SK-N-SH (cell line): ENCODE data around the gene AKAP8.

Experiments
- CTCF ChIP-seq: fragments of 200-600 bp; sonication (generic); IDR thresholded peaks from 2 replicates; pipeline ENCODE4 v1.6.1; 2017; ENCODE audit warnings: antibody characterized with exemption, mild to moderate bottlenecking, moderate library complexity
- FOXJ3 ChIP-seq: sonication (generic); formaldehyde crosslinking; IDR thresholded peaks from 2 replicates; pipeline ENCODE4 v1.5.1; 2020; ENCODE audit warnings: mild to moderate bottlenecking, missing genetic modification reagents
- FOXM1 ChIP-seq: IDR thresholded peaks from 2 replicates; pipeline ENCODE4 v1.4.0; 2012; ENCODE audit warnings: low read depth, mild to moderate bottlenecking
- NRF1 ChIP-seq: IDR thresholded peaks from 2 replicates; pipeline ENCODE4 v1.6.1; 2012; ENCODE audit warnings: low read depth, mild to moderate bottlenecking, low read length
- POLR2AphosphoS5 ChIP-seq: IDR thresholded peaks from 2 replicates; pipeline ENCODE4 v1.6.1; 2012; ENCODE audit warnings: low read depth, low read length
- RAD21 ChIP-seq: IDR thresholded peaks from 2 replicates; pipeline ENCODE4 v1.6.1; 2012; ENCODE audit warnings: mild to moderate bottlenecking, low read length
- RXRA ChIP-seq: IDR thresholded peaks from 2 replicates; pipeline ENCODE4 v1.4.0; 2012; ENCODE audit warnings: low read depth, mild to moderate bottlenecking, borderline replicate concordance
- TCF12 ChIP-seq: IDR thresholded peaks from 2 replicates; pipeline ENCODE4 v1.4.0; 2012
- USF2 ChIP-seq: fragments of 150-350 bp; IDR thresholded peaks from 2 replicates; pipeline ENCODE4 v1.6.1; 2017; ENCODE audit warnings: antibody characterized with exemption, low read length, low read depth, borderline replicate concordance

DNA sequence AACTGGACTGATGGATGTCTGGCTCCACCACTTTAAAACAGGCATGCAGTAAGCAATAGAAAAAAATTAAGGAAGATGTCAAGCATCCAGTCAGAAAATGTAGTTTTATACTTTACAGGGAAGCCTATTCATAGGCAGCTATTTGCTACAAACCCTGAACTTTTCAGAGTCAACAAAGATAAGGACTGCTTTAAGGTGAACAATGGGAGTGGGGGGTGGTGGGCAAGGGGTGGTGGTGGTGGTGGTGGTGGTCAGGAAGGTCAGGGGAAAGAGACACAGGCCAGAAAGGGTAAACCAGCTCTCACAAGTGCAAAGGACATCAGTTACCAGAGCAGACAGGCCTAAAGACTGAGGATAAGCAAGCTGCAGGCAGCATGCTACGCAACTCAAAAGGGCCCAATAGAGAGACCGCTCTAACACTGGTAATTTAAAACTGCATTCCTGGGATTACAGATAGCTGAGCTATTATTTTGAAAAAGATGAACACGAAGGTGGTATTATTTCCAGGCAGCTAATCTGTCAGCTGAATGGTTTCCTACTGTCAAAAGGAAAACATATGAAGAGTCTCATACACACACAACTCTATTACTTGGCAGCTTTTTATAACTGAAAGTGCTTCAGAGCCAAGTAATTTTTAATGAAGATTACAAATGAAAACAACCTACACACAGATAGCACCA, 62.1 kb downstream of the AKAP8 start:
- TF ChIP-seq RXRA (no peak), FOXM1 (no peak), CTCF (no peak), TCF12 (peak; percentile 15), NRF1 (no peak), FOXJ3 (no peak), USF2 (no peak), POLR2AphosphoS5 (no peak), RAD21 (no peak)
